ENCODE data around the gene NOSIP. TPM values are rescaled to one million over a fixed set of nuclear protein-coding genes. Genes with fewer than 3 reads are reported as not detected.

Gene NOSIP
- total RNA-seq, 1 donor from 2014 or later = 52.0 TPM

GRCh38 chr19:49507803-49508494 lies 72.4 kb downstream of the NOSIP start:
- DNase-seq (ENCODE audit: low spot score) = no peak

GRCh38 chr19:49506575-49507105 lies 73.7 kb downstream of the NOSIP start:
- no peak for DNase-seq (ENCODE audit: low spot score)

Other genes with a start within 250 kb of the NOSIP start
- 0.96 TPM for gene CD37, start 245.2 kb downstream of the NOSIP start, total RNA-seq (ENCODE audit: insufficient read depth, low replicate concordance)
- gene TEAD2, start 218.1 kb downstream of the NOSIP start, total RNA-seq (ENCODE audit: insufficient read depth, low replicate concordance) = 25.5 TPM
- not detected for gene DKKL1, start 216.7 kb downstream of the NOSIP start, total RNA-seq (ENCODE audit: insufficient read depth, low replicate concordance)
- gene KASH5, start 192.3 kb downstream of the NOSIP start, total RNA-seq (ENCODE audit: insufficient read depth, low replicate concordance) = 1.7 TPM
- not detected for gene PTH2, start 157.1 kb downstream of the NOSIP start, total RNA-seq (ENCODE audit: insufficient read depth, low replicate concordance)
- not detected for gene GFY, start 155.2 kb downstream of the NOSIP start, total RNA-seq (ENCODE audit: insufficient read depth, low replicate concordance)
- 0.72 TPM for gene SLC17A7, start 139.0 kb downstream of the NOSIP start, total RNA-seq (ENCODE audit: insufficient read depth, low replicate concordance)
- gene PIH1D1, start 128.7 kb downstream of the NOSIP start, total RNA-seq (ENCODE audit: insufficient read depth, low replicate concordance) = 61.9 TPM
- 18.3 TPM for gene ALDH16A1, start 127.3 kb downstream of the NOSIP start, total RNA-seq (ENCODE audit: insufficient read depth, low replicate concordance)
- gene FLT3LG, start 106.3 kb downstream of the NOSIP start, total RNA-seq (ENCODE audit: insufficient read depth, low replicate concordance) = 1.9 TPM
- gene RPL13A, start 92.9 kb downstream of the NOSIP start, total RNA-seq (ENCODE audit: insufficient read depth, low replicate concordance) = 1,894 TPM
- 4,623 TPM for gene RPS11, start 84.1 kb downstream of the NOSIP start, total RNA-seq (ENCODE audit: insufficient read depth, low replicate concordance)
- 121 TPM for gene FCGRT, start 67.9 kb downstream of the NOSIP start, total RNA-seq (ENCODE audit: insufficient read depth, low replicate concordance)
- 136 TPM for gene RCN3, start 52.6 kb downstream of the NOSIP start, total RNA-seq (ENCODE audit: insufficient read depth, low replicate concordance)
- not detected for gene PRRG2, start 760 bp upstream of the NOSIP start, total RNA-seq (ENCODE audit: insufficient read depth, low replicate concordance)
- 1.9 TPM for gene PRR12, start 10.6 kb upstream of the NOSIP start, total RNA-seq (ENCODE audit: insufficient read depth, low replicate concordance)
- 43.6 TPM for gene RRAS, start 59.6 kb upstream of the NOSIP start, total RNA-seq (ENCODE audit: insufficient read depth, low replicate concordance)
- 7.9 TPM for gene SCAF1, start 61.7 kb upstream of the NOSIP start, total RNA-seq (ENCODE audit: insufficient read depth, low replicate concordance)
- 102 TPM for gene IRF3, start 85.3 kb upstream of the NOSIP start, total RNA-seq (ENCODE audit: insufficient read depth, low replicate concordance)
- 0.96 TPM for gene BCL2L12, start 85.4 kb upstream of the NOSIP start, total RNA-seq (ENCODE audit: insufficient read depth, low replicate concordance)
- 137 TPM for gene PRMT1, start 96.7 kb upstream of the NOSIP start, total RNA-seq (ENCODE audit: insufficient read depth, low replicate concordance)
- gene ADM5, start 109.0 kb upstream of the NOSIP start, total RNA-seq (ENCODE audit: insufficient read depth, low replicate concordance) = 1.9 TPM
- 4.3 TPM for gene CPT1C, start 110.6 kb upstream of the NOSIP start, total RNA-seq (ENCODE audit: insufficient read depth, low replicate concordance)
- not detected for gene TSKS, start 182.8 kb upstream of the NOSIP start, total RNA-seq (ENCODE audit: insufficient read depth, low replicate concordance)
- 39.2 TPM for gene AP2A1, start 186.4 kb upstream of the NOSIP start, total RNA-seq (ENCODE audit: insufficient read depth, low replicate concordance)
- 10.8 TPM for gene FUZ, start 232.7 kb upstream of the NOSIP start, total RNA-seq (ENCODE audit: insufficient read depth, low replicate concordance)
- 16.1 TPM for gene MED25, start 237.7 kb upstream of the NOSIP start, total RNA-seq (ENCODE audit: insufficient read depth, low replicate concordance)